Stomach (tissue), 4 donors: ENCODE results near the gene KLK8.

Experiments
- EP300 ChIP-seq: sonication (generic); formaldehyde crosslinking; IDR thresholded peaks from one replicate; pipeline ENCODE4 v1.6.1; 2017; ENCODE audit warnings: antibody characterized with exemption
- POLR2AphosphoS5 ChIP-seq, 3 donors: sonication (generic); formaldehyde crosslinking; IDR thresholded peaks; one replicate each; pipeline ENCODE4 v1.6.1; 2016; ENCODE audit warnings: antibody characterized with exemption in 3 of 3
- TF ChIP-seq, protein P1 (sequence below), 7 experiments: fragments of 450-650 bp in 4 of 7; fragments of 200-600 bp in 3 of 7; sonication (generic) in 3 of 7; IDR thresholded peaks; one replicate each; pipeline ENCODE4 v1.5.1; 2016 to 2019; ENCODE audit warnings: antibody characterized with exemption in 7 of 7, control low read depth in 2 of 7, mild to moderate bottlenecking in 1 of 7

- TF ChIP-seq, protein P1, sequence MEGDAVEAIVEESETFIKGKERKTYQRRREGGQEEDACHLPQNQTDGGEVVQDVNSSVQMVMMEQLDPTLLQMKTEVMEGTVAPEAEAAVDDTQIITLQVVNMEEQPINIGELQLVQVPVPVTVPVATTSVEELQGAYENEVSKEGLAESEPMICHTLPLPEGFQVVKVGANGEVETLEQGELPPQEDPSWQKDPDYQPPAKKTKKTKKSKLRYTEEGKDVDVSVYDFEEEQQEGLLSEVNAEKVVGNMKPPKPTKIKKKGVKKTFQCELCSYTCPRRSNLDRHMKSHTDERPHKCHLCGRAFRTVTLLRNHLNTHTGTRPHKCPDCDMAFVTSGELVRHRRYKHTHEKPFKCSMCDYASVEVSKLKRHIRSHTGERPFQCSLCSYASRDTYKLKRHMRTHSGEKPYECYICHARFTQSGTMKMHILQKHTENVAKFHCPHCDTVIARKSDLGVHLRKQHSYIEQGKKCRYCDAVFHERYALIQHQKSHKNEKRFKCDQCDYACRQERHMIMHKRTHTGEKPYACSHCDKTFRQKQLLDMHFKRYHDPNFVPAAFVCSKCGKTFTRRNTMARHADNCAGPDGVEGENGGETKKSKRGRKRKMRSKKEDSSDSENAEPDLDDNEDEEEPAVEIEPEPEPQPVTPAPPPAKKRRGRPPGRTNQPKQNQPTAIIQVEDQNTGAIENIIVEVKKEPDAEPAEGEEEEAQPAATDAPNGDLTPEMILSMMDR (IDR thresholded peaks at IDR 0.05): no peak
- no peak for TF ChIP-seq POLR2AphosphoS5 (IDR thresholded peaks at IDR 0.05)
- no peak for TF ChIP-seq EP300
These were observed 1.3 kb upstream of the KLK8 start for GRCh38 chr19:51002542-51003311.
